Stimulated activated CD8-positive, alpha-beta memory T cell treated with anti-CD3 and anti-CD28 coated beads, Interleukin-4, amount 100 ng/mL, for 4 hours (primary cell): ENCODE measurements around the gene ZNF157.

ENCODE experiments used
- DNase-seq, 2 donors: peaks; one replicate each; pipeline ENCODE4 v3.0.0-alpha.2; 2020; ENCODE audit warnings: low read depth in 2 of 2, low spot score in 1 of 2

The ZNF157 gene

DNA sequence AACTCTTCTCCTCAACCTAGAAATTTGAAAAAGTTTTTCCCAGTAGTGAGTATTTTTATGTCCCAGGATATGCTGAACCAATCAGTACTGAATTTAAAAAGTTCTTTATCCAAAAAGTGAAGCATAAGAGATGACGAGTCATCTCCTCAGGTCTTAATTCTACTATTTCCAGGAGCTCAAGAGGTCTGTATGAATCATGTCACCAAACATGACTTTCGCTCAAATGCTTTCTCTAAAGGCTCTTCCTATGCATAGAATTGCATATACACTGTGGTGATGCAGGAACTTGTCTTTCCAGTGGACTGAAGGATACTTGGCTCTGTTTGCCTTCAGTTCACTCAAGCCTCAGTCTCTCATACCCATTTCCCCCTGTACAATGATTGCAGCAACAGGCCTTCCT, 76.6 kb downstream of the ZNF157 start:
- no peak for DNase-seq

DNA sequence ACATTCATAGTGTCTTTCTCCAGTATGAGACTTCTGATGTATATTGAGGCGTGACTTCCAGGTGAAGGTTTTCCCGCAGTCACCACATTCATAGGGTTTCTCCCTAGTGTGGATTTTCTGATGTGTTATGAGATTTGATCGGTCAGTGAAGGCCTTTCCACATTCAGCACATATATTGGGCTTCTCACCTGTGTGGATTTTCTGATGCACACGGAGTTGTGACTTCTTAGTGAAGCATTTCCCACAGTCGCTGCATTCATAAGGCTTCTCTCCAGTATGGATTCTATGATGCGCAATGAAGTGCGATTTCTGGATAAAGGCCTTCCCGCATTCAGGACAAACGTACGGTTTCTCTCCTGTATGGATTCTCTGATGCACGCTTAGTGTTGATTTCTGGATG, 77.2 kb downstream of the ZNF157 start:
- no peak for DNase-seq

DNA sequence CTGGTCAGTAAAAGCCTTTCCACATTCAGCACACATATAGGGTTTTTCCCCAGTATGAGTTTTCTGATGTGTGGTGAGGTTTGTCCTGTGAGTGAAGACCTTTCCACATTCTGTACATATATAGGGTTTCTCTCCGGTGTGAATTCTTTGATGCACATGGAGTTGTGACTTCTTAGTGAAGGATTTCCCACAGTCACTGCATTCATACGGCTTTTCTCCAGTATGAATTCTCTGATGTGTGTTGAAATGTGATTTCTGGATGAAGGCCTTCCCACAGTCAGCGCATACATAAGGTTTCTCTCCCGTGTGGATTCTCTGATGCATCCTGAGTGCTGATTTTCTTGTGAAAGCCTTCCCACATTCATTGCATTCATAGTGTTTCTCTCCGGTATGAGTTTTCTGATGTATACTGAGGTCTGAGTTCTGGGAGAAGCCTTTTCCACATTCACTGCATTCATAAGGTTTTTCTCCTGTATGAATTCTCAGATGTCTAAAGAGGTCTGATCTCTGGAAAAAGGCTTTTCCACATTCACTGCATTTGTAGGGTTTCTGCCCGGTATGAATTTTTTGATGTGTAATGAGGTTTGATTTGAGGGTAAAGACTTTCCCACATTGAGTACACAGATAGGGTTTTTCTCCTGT, 77.9 kb downstream of the ZNF157 start:
- DNase-seq: no peak

DNA sequence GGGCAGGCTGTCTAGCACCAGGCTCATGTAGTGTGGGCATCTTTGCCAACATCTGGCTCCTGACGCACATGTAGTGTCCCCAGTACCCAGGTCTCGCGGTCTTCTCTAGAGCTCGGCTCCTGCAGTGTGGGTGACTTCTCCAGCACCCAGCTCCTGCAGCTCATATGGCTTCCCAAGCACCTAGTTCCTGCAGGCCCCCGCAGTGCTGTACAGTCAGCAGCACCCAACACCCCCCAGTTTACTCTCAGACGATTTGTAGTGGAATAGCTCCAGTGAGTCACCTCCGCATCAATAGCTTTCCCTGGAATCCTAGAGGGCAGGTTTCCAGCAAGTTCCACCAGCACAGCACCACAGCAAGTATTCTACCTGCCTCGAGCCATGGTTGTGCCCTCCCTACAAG, 81.7 kb downstream of the ZNF157 start:
- no peak for DNase-seq

DNA sequence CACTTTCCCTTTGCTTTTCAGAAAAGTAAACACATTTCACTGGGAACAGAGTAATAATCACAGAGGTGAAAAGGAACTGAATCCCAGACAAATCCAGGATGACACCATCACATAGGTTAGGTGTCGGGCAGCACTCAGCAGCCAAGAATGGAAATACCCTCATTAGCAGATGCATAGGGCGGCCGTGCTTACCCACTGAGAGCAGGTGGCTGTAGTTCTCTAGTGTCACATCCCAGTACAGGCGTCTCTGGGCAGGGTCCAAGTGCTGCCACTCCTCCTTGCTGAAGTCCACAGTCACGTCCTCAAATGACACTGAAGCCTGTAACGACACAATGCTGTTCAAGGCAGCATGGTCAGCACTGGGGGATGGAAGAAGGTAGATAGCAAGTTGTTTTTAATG, 85.7 kb downstream of the ZNF157 start:
- DNase-seq: no peak

DNA sequence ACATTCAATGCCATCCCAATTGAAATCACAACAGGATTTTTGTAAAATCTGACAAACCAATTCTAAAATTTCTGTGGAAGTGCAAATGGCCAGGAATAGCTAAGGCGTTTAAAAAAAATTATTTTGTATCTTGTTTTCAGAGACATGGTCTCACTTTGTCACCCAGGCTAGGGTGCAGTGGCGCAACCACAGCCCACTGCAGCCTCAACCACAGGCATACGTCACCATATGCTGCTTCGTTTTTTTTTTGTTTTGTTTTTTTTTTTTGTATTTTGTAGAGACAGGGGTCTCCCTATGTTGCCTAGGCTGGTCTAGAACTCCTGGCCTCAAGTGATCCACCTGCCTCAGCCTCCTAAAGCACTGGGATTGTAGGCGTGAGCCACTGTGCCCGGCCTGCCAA, 88.2 kb downstream of the ZNF157 start:
- peak in 1 of 2 donors; percentile 7 for DNase-seq

DNA sequence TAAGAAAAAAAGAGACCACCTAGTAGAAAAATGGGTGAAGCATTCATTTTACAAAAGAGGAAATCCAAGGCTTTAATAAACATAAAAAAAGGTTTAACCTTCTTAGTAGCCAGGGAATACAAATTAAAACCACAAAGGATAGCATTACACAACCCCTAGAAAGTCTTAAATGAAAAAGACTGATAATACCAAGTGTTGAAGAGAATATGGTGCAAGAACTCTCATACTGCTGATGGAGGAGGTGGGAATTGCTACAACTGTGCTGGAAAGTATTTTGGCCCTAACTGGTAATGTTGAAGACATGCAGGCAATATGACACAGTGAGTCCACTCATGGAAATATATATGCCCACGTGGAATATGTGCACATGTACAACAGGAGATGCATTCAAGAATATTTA, 90.2 kb downstream of the ZNF157 start:
- DNase-seq: no peak
